Measurements from ENCODE around the gene HACL1. TPM values are rescaled to one million over a fixed set of nuclear protein-coding genes. Genes with fewer than 3 reads are reported as not detected.
"Not testable (repeated sequence)": the region's sequence is repeated elsewhere in the genome, so short reads cannot be mapped to it uniquely, and the experiment has no call there.

HACL1 gene
- total RNA-seq, 2 donors from 2014 or later: 20.0 to 26.6 TPM

DNA sequence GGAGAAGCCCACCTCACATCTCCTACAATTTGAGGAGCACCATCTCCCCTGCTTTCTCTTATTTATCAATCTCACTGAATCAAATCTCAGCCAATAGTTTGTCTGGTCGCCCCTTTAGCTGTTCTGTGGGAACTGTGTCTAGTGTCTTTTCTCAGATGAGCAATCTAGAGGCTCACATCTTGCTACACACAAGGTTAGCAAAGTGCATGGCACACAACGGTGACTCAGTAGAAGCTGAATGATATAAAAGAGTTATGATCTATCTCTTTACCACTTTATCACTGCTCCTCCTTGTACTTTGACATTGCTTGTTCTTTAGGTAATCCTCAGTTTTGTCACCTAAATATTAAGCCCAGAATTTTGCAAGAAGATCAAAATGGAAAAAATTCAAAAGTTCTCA lies 63.0 kb downstream of the HACL1 start:
- H3K36me3 Mint-ChIP-seq (ENCODE audit: low read depth): no peaks in the 10 kb centered on the region
- H3K9me3 Mint-ChIP-seq: no peaks in the 10 kb centered on the region
- peak overlapping the region; percentile 53 for H3K4me3 Mint-ChIP-seq
- H3K27me3 Mint-ChIP-seq: no peaks in the 10 kb centered on the region
- peak overlapping the region; percentile 12 for H3K27ac Mint-ChIP-seq
- peaks cover 50% of the 10 kb centered on the region for H3K4me1 Mint-ChIP-seq
- peak; percentile 70 for ATAC-seq (replicated peaks)

DNA sequence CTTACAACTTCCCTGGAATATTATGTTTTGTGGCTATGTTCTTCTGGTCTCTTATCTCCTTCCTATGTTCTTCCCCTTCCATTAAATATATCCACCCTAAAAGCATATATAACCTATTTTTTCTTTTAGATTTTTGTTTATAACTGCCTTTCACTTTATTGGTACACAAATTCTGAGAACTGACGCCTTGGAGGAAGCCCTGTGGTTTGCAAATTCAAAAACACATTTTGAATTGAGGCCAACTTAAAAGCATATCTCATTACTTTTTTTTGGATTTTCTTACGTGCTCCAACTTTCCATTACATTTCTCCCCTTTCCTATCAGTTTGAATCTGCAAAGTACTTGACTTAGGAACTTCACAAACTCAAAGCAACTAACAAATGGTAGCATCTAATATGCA lies 64.5 kb downstream of the HACL1 start:
- H3K36me3 Mint-ChIP-seq (ENCODE audit: low read depth): no peaks in the 10 kb centered on the region
- ATAC-seq (replicated peaks): no peak
- H3K9me3 Mint-ChIP-seq: no peaks in the 10 kb centered on the region
- H3K4me1 Mint-ChIP-seq: peaks cover 50% of the 10 kb centered on the region
- H3K27me3 Mint-ChIP-seq: no peaks in the 10 kb centered on the region
- H3K27ac Mint-ChIP-seq: peak overlapping the region; percentile 26
- H3K4me3 Mint-ChIP-seq: peak overlapping the region; percentile 55

DNA sequence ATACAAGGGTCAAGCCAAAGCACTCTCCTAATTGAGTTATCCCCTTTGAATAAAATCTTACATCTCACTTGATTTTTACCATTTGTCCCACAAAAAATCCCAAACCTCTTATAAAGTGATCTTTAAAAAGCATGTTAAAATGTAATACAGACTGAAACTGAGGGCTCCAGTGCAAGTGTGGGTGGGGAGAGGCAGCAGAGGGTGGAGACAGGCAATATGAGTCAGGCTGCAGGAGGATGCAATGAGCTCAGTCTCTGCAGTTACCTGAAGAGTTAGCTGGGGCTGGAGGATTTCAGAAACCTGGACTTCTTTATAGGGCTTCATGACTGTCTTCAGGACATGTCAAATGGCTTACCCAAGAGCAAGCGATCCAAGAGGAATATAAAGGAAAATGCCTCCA lies 65.6 kb downstream of the HACL1 start:
- H3K9me3 Mint-ChIP-seq: no peaks in the 10 kb centered on the region
- peak; percentile 97 for ATAC-seq (replicated peaks)
- H3K36me3 Mint-ChIP-seq (ENCODE audit: low read depth): no peaks in the 10 kb centered on the region
- H3K4me1 Mint-ChIP-seq: peaks cover 48% of the 10 kb centered on the region
- H3K27me3 Mint-ChIP-seq: no peaks in the 10 kb centered on the region
- peak overlapping the region; percentile 26 for H3K27ac Mint-ChIP-seq
- H3K4me3 Mint-ChIP-seq: peak overlapping the region; percentile 55

DNA sequence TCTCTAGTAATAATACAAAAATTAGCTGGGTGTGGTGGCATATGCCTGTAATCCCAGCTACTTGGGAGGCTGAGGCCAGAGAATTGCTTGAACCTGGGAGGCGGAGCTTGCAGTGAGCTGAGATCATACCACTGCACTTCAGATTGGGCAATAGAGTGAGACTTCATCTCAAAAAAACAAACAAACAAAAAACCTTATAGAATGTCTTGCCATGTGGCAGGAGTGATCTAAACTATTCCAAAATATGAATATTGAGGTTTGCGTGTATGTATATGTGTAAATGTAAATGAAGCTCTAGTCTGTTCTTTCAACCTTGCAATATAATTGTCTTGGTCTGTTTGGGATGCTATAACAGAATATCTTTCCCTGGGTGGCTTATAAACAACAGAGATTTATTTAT lies 68.8 kb downstream of the HACL1 start:
- H3K36me3 Mint-ChIP-seq (ENCODE audit: low read depth); ATAC-seq (replicated peaks); H3K27me3 Mint-ChIP-seq; H3K4me3 Mint-ChIP-seq; H3K9me3 Mint-ChIP-seq; H3K27ac Mint-ChIP-seq: not testable (repeated sequence)
- H3K4me1 Mint-ChIP-seq: peaks cover 50% of the 10 kb centered on the region

DNA sequence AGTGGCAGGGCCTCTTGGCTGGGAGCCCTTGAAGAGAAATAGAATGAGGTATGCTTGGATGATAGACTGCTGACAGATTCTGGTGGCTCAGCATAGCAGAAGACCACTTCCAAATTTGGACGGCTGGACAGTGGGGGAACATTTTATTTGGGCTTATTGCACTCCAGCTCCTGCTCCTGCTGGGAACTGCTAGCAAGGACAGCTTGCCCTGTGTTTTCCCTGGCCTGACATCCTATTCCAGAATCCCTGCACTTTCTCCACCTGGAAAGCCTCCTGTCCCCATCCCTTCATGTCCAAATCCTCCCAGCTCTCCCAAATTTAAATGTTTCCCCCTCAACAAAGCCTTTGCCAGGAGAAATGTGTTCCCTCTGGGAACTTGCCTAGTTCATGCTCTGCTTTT lies 70.0 kb downstream of the HACL1 start:
- no peaks in the 10 kb centered on the region for H3K9me3 Mint-ChIP-seq
- no peaks in the 10 kb centered on the region for H3K27me3 Mint-ChIP-seq
- no peak for ATAC-seq (replicated peaks)
- no peaks in the 10 kb centered on the region for H3K36me3 Mint-ChIP-seq (ENCODE audit: low read depth)
- H3K27ac Mint-ChIP-seq: peak overlapping the region; percentile 70
- no peak overlapping the region for H3K4me3 Mint-ChIP-seq
- H3K4me1 Mint-ChIP-seq: peaks cover 40% of the 10 kb centered on the region

DNA sequence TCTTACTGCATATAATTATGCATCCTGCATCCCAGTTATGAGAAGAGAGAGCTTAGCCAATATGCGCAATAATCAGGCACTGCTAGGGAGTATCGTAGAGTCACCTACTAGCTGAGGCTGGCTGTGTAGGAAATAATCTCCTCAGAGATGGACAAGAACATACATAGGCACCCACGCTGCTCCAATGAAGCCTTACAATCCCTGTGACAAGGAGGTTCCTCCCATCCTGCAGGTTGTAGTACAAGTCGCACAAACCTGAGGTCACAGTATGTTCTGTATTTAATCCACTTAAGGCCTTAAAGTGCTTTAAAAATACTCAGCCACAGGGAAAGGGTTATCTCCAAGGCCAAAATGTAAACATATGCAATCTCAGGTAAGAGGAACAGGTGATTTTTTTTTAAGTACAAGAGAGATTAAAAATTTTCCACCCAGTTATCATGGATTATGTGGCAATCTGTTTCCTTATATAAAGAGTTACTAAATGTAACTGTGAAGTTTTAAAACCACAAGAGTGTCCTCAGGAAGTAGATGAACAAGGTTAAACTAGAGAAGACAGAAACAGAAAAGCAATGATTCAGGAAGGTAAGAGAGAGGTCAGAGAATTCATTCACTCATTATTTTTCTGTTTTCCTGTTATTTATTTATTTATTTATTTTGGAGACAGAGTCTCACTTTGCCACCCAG lies 72.4 kb downstream of the HACL1 start:
- no peaks in the 10 kb centered on the region for H3K9me3 Mint-ChIP-seq
- H3K4me1 Mint-ChIP-seq: peaks cover 24% of the 10 kb centered on the region
- H3K27me3 Mint-ChIP-seq: no peaks in the 10 kb centered on the region
- peak overlapping the region; percentile 29 for H3K27ac Mint-ChIP-seq
- no peaks in the 10 kb centered on the region for H3K36me3 Mint-ChIP-seq (ENCODE audit: low read depth)
- H3K4me3 Mint-ChIP-seq: peak overlapping the region; percentile 43
- ATAC-seq (replicated peaks): peak; percentile 73

DNA sequence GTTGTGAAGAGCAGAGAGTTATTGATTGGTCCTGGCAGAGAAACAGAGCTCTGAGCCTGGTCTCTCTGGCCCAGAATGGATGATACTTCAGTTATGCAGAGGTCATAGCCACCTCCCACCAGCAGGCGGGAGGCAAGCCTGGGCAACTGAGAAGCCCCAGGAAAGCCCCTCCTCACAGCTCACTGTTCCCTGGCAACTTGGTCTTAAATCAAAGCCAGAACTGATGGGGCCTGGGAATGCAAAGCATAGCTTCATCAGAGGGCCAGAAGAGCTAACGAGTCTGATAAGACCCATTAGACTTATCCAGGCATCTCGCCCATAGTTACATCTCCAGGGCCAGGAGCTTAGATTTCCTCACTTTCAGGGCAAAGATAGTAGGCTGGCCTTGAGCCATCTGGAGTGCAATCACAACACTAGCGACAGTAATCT lies 74.3 kb downstream of the HACL1 start:
- Mint-ChIP-seq H3K4me3 (no peak overlapping the region), H3K27me3 (no peaks in the 10 kb centered on the region)

DNA sequence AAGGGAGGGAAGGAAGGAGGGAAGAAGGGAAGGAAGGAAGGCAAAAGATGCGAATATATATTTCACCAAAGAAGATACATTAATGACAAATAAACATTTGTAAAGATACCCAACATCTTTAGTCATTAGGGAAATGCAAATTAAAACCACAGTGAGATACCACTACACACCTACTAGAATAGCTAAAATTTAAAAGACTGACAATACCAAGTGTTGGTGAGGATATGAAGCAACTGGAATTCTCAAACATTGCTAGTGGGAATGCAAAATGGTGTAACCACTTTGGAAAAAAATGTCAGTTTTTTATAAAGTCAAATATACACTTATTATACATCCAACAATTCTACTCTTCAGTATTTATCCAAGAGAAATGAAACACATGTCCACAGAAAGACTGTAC lies 75.6 kb downstream of the HACL1 start:
- no peak for ATAC-seq (replicated peaks)
- Mint-ChIP-seq H3K4me1 (peaks cover 31% of the 10 kb centered on the region), H3K27ac (no peak overlapping the region), H3K9me3 (no peaks in the 10 kb centered on the region), H3K36me3 (ENCODE audit: low read depth) (no peaks in the 10 kb centered on the region), H3K4me3 (no peak overlapping the region), H3K27me3 (no peaks in the 10 kb centered on the region)

More for the DNA sequence above, 74.3 kb downstream of the HACL1 start:
- no peak for ATAC-seq (replicated peaks)
- Mint-ChIP-seq H3K27ac (no peak overlapping the region), H3K4me1 (peaks cover 24% of the 10 kb centered on the region), H3K9me3 (no peaks in the 10 kb centered on the region), H3K36me3 (ENCODE audit: low read depth) (no peaks in the 10 kb centered on the region)

DNA sequence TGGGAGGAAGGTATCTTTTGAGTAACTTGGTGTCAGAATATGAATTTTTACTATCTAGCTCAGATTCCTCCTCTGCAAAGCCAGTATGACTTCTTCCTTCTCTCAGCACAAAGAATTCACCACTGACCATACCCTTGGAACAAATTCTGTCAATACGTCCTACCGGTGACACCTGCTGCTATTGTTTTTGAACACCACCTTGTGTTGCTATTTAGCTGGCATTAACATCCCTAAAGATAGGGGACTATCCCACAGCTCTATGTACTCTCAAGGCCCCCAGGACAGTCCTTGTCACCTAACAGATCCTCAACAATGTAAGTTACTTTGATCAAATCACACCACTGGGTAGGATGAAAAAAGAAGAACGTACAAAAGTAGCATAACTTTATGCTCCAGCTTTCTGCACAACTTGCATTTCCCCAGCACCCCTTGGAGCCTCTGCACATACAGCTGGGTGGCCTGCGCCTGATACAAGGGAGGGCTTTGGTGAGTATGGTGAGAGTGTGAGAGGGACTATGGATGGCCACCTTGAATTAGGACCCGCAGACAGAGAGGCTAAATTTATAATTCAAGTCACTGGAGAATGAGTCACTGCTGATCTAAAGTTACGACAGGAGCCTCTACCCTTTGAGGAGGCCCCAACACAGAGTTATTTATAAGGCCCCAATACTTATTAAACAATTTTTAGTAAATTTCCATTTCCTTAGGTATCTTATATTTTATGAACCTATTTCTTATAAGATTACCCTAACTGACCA lies 77.5 kb downstream of the HACL1 start:
- no peaks in the 10 kb centered on the region for H3K9me3 Mint-ChIP-seq
- no peaks in the 10 kb centered on the region for H3K27me3 Mint-ChIP-seq
- no peak for ATAC-seq (replicated peaks)
- no peak overlapping the region for H3K27ac Mint-ChIP-seq
- H3K4me3 Mint-ChIP-seq: no peak overlapping the region
- H3K36me3 Mint-ChIP-seq (ENCODE audit: low read depth): no peaks in the 10 kb centered on the region
- peaks cover 19% of the 10 kb centered on the region for H3K4me1 Mint-ChIP-seq

DNA sequence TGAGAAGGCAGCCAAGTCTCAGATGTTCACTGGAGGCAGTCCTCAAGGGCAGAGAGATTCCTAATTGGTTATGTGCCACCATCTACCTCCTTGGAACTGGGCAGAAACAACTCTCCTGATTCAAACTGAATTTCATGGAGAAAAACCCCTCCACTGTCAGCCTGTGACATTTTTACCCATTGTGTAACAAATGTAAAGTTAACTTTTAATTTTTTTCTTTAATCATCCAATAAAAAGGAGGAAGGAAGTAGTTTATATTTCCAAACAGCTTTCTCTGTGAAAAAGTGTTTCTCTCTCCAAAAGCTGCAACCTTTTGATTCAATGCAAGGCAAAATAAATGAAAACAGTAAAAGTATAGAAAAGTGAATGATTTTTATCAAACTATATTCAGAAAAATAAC lies 79.4 kb downstream of the HACL1 start:
- no peaks in the 10 kb centered on the region for H3K27me3 Mint-ChIP-seq
- H3K4me1 Mint-ChIP-seq: peaks cover 16% of the 10 kb centered on the region
- no peaks in the 10 kb centered on the region for H3K36me3 Mint-ChIP-seq (ENCODE audit: low read depth)
- H3K4me3 Mint-ChIP-seq: peak overlapping the region; percentile 52
- H3K27ac Mint-ChIP-seq: peak overlapping the region; percentile 37
- no peak for ATAC-seq (replicated peaks)
- no peaks in the 10 kb centered on the region for H3K9me3 Mint-ChIP-seq

DNA sequence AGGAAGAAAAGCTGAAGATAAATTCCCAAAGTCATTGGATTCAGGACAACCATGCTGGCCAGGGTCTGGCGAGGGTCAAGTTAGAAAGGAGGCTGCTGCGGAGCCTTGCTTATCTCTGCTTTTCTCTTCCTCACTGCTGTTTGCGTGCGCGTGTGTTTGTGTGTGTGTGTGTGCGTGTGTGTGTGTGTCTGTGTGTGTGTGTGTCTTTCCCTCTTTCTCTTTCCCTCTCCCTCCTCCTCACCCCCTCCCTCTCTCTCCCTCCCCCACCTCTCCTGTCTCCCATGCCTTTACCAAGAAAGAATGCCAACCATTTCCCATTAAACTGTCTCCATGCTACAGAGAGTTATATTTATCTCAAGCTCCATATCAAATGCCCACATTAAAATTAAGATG lies 79.8 kb downstream of the HACL1 start, which contains the start of gene COLQ:
Gene COLQ, minus strand, starts transcription at position 134 of the 393 bp plus-strand sequence. Its CDS starts 81 bp downstream, at position 53.
- H3K27ac Mint-ChIP-seq: peak within 1 kb of the TSS; percentile 37
- H3K9me3 Mint-ChIP-seq: no peaks in the 10 kb centered on the region
- H3K4me1 Mint-ChIP-seq: peaks cover 16% of the 10 kb centered on the region
- peak within 1 kb of the TSS; percentile 52 for H3K4me3 Mint-ChIP-seq
- no peaks in the 10 kb centered on the region for H3K36me3 Mint-ChIP-seq (ENCODE audit: low read depth)
- H3K27me3 Mint-ChIP-seq: no peaks in the 10 kb centered on the region
- ATAC-seq (replicated peaks): no peak

DNA sequence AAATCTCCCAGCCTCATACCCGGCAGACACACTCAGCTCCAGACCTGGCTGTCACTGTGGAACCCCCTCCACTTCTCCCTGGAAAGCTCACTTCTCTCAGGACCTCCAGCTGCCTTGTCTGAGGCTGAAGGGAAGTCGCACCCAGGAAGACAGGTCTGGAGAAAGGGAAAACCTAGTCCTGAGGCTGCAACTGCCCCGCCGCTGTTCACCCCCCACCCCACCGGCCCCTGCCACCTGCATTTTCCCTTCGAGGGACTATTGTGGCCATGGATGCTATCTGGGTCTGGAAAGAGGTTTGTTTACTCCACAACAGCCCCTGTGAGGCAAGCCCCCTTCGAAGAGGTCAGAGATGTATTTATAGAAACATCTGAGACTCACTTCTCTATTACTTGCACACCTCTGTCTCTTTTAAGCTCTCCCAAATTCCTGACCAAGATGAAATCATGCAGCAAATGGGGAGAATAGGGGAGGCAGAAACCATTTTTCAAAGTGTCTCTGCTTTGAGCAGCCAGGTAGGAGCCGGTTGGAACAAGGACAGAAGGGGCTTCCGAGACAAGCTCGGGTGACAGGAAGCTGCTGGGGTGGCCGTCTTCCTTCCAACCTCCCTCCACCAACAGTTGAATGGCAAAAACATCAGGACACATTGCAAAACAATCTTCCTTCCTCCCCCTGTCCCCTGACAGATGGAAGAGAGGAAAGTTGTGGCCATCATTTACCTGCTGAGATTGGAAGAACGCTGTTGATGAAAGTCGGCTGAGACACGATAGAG lies 80.4 kb downstream of the HACL1 start:
- peaks cover 16% of the 10 kb centered on the region for H3K4me1 Mint-ChIP-seq
- H3K27me3 Mint-ChIP-seq: no peaks in the 10 kb centered on the region
- peak overlapping the region; percentile 37 for H3K27ac Mint-ChIP-seq
- H3K9me3 Mint-ChIP-seq: no peaks in the 10 kb centered on the region
- H3K4me3 Mint-ChIP-seq: peak overlapping the region; percentile 52
- no peaks in the 10 kb centered on the region for H3K36me3 Mint-ChIP-seq (ENCODE audit: low read depth)
- ATAC-seq (replicated peaks): no peak

DNA sequence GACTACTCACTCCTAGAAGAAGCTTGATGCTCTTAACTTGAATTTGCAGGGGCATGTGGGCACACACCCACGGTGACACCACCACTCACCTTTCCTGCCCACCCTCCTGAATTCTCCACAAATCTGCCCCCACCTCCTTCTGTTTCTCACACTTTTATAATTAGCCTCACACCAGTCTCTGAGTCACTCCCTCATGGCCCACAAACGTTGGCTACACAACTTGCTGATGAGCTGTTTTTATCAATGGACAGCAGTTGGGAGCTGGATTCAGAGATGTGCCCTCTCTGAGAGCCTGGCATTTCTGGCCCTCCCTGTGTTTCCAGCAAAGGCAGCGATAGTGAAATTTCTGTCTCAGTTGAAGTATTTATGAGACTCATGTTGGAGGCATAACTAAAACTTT lies 81.2 kb downstream of the HACL1 start:
- H3K27me3 Mint-ChIP-seq: no peaks in the 10 kb centered on the region
- no peaks in the 10 kb centered on the region for H3K9me3 Mint-ChIP-seq
- peak overlapping the region; percentile 52 for H3K4me3 Mint-ChIP-seq
- ATAC-seq (replicated peaks): peak; percentile 80
- peak overlapping the region; percentile 73 for H3K27ac Mint-ChIP-seq
- peaks cover 16% of the 10 kb centered on the region for H3K4me1 Mint-ChIP-seq
- H3K36me3 Mint-ChIP-seq (ENCODE audit: low read depth): no peaks in the 10 kb centered on the region

DNA sequence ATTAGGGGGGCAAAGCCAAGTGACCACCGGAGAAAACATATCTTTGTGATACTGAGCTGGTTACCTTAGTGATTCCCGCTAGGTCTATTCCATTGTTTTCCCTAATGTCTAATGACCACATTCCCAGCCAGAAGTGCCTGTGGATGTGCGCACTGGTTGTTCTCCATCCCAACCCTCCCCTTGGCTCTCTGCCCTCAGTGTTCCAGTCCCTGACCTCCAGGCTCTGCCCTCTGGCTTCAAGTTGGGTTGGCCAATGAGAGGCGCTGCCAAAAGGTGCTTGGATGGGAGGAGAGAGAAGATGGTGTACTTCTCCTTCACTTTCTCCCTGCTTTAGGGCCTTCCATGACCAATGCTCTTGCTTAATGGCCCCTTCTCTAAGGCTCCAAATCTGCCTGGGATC lies 82.3 kb downstream of the HACL1 start:
- Mint-ChIP-seq H3K27ac (no peak overlapping the region), H3K4me3 (no peak overlapping the region)

More for the DNA sequence above, 82.3 kb downstream of the HACL1 start:
- no peaks in the 10 kb centered on the region for H3K27me3 Mint-ChIP-seq
- H3K4me1 Mint-ChIP-seq: peaks cover 16% of the 10 kb centered on the region
- ATAC-seq (replicated peaks): no peak
- no peaks in the 10 kb centered on the region for H3K36me3 Mint-ChIP-seq (ENCODE audit: low read depth)
- H3K9me3 Mint-ChIP-seq: no peaks in the 10 kb centered on the region

Data from activated T-helper 17 cell treated with anti-CD3 and anti-CD28 coated beads, Interleukin-2, amount 50 U/mL, for 72 hours (primary cell).